SKM-1 treated with dmso at 0.1 percent for 144 hours (cell line): Measurements from ENCODE around the gene LYSMD4.

ENCODE experiments used
- DNase-seq: peaks from one replicate; lab custom pipeline; 2025; ENCODE audit not compliant: unreplicated experiment; lab: John Stamatoyannopoulos, UW

The LYSMD4 gene

DNA sequence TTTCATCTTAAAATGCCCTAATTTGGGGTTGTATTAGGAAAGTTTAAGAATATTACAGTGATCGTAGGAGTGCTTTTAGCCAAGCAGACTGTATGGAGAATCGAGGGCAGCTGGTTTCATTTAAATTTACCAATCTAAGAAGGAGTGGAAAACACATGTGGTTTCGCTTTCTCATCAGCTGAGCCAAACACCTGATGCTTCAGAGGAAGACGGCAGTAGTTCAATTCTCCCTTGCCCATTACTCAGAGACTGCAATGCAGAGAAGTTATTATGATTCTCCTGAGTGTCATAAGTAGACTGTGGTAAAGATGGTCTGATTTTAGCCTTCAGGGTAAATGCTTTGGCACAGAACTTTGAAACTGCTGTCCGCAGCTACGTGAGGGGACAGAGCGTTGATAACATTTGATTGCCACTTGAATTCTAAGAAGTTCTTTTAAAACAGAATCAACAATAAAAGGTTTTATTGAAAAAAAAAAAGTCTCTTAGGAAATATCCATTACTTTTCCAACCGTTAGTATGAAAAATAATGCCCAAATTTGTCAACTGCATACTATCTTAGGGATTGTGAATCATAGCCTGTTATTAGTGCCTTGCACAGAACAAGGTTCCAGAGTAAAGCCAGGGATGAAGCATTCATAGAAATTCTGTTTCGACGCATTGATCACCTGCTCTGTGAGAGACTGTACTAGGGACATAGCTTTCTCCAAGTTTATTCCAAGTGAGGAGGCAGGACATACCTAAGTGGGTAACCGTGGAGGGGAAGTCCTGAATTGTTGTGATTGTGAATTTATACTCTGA, 25.6 kb downstream of the LYSMD4 start:
- DNase-seq: no peak

GRCh38 chr15:99706557-99707303, 26.5 kb downstream of the LYSMD4 start:
- DNase-seq: no peak

DNA sequence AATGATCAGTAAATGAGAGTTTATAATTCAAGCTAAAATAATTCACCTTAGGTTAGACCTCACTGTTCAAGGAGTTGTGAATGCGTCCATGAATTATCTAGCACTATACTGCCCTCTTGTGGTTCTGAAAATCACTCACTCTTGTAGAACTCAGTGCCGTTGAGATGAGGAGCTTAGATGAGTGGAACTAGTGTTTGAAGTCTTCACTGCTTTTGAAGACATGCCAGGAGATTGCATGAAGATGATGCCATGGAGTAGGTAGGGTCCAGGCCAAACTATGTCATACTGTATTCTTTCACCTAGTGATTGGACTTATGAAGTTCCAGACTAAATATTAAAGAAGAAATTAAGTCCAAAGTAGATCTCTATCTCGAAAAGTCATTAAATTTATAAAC, 28.8 kb downstream of the LYSMD4 start:
- DNase-seq: peak; percentile 68

DNA sequence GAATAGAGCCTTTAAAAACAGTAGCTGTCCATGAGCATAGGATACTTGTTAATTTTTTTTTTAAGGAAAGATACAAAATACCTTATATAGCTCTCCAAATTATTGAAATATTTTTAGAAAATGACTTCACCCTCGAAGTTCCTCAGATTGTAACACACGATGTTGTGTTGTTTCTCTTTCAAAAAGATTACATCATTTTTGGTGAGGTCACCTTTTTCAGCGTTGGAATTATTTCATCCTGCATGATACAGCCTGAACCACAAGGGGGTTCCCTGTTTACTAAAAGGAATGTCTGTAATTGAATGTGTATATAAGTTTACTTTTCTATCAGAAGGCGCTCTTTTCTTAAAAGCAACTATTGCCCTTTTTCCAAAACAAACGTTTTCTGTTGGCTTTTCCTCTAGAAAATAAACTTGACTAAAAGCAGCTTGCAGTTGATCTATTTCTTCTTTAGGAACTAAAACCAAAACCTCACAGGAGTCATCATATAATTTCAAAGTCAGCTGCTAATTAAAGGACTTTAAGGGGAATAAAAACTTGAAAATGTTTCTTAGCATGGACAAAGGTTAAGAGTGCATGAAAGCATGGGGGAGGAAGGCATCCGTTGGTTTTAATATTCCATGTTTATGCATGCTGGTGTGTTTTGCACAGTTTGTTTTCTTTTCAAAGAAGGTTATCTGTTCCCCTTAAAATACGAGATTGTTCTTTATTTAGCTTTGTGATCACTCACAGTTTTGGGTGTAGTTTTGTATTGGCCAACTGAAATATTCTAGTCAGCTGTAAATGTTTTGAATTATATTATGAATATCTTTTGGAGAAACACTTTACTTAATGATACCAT, 29.4 kb downstream of the LYSMD4 start:
- peak; percentile 70 for DNase-seq

DNA sequence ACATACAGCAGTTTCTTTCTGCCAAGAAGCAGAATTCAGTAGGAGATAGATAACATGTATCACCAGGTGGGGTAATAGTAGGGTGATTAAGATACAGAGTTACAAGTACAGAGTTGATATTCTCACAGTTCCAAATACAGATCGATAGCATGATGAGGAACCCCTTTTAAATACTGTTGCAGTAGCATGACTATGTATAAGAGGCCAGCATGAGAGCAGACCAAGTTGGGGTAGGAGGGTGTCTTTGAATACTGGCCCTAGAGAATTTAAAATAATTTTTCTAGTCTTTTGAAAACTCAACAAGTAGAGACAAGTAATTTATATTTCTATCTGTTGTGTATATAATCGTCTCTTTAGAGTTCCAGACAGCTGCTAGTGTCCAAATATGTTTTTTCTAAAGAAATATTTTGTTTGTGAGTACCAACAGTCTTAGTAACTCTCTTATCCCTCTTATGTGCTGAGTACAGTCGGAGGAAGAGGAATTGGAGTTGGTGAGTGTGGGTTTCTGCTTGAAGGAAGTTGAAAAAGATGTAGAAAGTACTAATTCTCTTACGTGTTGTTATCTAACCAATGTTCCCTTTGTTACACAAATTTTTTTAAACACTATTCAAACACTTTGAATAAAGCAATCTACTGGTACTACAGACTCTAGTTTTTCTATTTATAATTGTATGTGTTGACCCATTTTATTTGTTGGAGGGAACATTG, 30.2 kb downstream of the LYSMD4 start:
- peak; percentile 25 for DNase-seq

GRCh38 chr15:99696096-99696495, 37.1 kb downstream of the LYSMD4 start:
- no peak for DNase-seq

GRCh38 chr15:99692825-99693224, 40.4 kb downstream of the LYSMD4 start:
- DNase-seq: no peak

- DNase-seq: no peak
These were observed 46.9 kb downstream of the LYSMD4 start for GRCh38 chr15:99686290-99686689.

GRCh38 chr15:99683000-99683670, 50.1 kb downstream of the LYSMD4 start:
- DNase-seq: no peak

DNA sequence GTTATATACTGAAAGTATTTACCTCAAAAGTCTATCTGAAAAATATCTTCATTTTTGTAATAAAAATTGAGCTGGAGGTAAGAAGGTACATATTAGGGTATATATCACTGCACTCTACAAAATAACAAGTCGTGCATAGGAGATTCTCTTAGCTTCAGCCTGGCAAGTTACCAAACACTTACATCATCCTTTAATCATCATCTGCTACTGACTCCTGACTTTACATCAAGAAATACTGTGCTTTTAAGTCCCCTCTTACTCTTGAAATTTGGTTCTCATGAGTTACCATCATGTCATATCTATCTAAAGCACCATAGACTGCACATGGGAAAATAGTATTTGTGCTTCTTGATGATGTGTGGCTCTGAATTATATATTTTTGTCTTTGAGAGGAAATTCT, 50.8 kb downstream of the LYSMD4 start:
- DNase-seq: no peak

GRCh38 chr15:99681990-99682389, 51.2 kb downstream of the LYSMD4 start:
- DNase-seq: no peak

- DNase-seq: no peak
These were observed 53.0 kb downstream of the LYSMD4 start for GRCh38 chr15:99680276-99680675.

DNA sequence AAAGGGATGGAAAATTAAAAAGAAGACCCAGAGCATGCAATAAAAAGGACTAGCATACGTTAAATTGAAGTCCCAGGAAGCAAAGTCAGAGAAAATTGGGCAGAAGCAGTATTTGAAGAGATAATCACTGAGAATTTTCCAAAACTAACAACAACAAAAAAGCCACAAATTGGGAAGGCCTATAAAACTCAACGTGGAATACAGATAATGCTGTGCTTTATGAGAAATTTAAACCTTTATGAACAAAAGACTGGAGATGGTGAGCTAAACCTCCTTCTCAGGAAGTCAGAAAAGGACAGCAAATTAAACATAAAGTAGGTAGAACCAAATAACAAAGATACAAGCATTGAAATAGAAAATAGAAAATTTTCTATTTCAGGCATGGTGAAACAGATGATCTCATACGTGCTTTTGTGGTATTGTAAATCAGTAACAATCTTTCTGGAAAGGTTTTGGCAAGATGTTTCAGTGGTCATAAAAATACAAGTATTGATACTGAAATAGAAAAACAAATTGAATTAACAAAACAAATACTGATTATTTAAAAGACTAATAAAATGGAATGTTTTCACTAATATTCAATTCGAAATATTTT, 55.6 kb downstream of the LYSMD4 start:
- no peak for DNase-seq
